Endothelial cell (in vitro differentiated cells): ENCODE data around the gene IQGAP2. TPM values are rescaled to one million over a fixed set of nuclear protein-coding genes. Genes with fewer than 3 reads are reported as not detected.

Source experiments
- DNase-seq: peaks from one replicate; pipeline ENCODE4 v3.0.0; 2021; ENCODE audit warnings: low spot score
- H3K27ac Mint-ChIP-seq: one replicate; pipeline ENCODE4 v1.8.0; 2021; ENCODE audit warnings: mixed read lengths, inconsistent platforms; ENCODE audit not compliant: unreplicated experiment
- H3K27me3 Mint-ChIP-seq: one replicate; pipeline ENCODE4 v1.8.0; 2021; ENCODE audit warnings: mild to moderate bottlenecking, moderate library complexity, mixed read lengths, inconsistent platforms; ENCODE audit not compliant: unreplicated experiment
- H3K36me3 Mint-ChIP-seq: one replicate; pipeline ENCODE4 v1.8.0; 2021; ENCODE audit warnings: mild to moderate bottlenecking, low read depth, mixed read lengths, inconsistent platforms; ENCODE audit not compliant: unreplicated experiment
- H3K4me1 Mint-ChIP-seq: one replicate; pipeline ENCODE4 v1.8.0; 2021; ENCODE audit warnings: mild to moderate bottlenecking, mixed read lengths, inconsistent platforms; ENCODE audit not compliant: unreplicated experiment
- H3K4me3 Mint-ChIP-seq: one replicate; pipeline ENCODE4 v1.8.0; 2021; ENCODE audit warnings: mild to moderate bottlenecking, mixed read lengths, inconsistent platforms; ENCODE audit not compliant: unreplicated experiment
- H3K9me3 Mint-ChIP-seq: one replicate; pipeline ENCODE4 v1.8.0; 2021; ENCODE audit warnings: mixed read lengths, inconsistent platforms; ENCODE audit not compliant: unreplicated experiment
- total RNA-seq: library from RNA; stranded (reverse); fragmentation: NEBNext Ultra II Directional; extraction: Animal tissue kit (Norgen Biotek cat#: 25700); gene quantifications from one replicate; pipeline ENCODE4 v1.2.1, GENCODE V29; 2021; ENCODE audit not compliant: unreplicated experiment
- TF ChIP-seq, protein P1 (sequence below): fragments of 200-600 bp; sonication (generic); IDR thresholded peaks from one replicate; pipeline ENCODE4 v1.5.0; 2021; ENCODE audit warnings: antibody characterized with exemption; ENCODE audit not compliant: unreplicated experiment

Gene IQGAP2
- total RNA-seq, 1 donor from 2014 or later, result 43.4 TPM

DNA sequence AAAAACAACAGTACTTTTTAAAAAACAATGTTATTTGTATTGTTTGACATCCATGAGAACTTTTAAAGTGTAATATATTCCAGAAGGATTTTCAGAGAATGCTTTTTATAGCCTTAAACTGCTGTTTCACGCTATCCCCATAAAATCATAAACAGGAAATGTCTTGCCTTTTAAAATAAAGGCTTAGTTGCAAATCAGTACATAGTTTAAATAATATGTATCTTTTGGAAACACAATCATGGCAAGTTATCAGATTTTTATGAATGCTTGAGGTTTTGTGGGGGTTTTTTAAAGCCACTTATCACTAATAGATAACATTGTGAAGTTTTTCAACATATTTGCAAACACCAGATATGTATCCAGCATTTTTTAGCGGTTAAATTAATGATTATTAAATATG lies 257.3 kb downstream of the IQGAP2 start:
- TF ChIP-seq, protein P1, sequence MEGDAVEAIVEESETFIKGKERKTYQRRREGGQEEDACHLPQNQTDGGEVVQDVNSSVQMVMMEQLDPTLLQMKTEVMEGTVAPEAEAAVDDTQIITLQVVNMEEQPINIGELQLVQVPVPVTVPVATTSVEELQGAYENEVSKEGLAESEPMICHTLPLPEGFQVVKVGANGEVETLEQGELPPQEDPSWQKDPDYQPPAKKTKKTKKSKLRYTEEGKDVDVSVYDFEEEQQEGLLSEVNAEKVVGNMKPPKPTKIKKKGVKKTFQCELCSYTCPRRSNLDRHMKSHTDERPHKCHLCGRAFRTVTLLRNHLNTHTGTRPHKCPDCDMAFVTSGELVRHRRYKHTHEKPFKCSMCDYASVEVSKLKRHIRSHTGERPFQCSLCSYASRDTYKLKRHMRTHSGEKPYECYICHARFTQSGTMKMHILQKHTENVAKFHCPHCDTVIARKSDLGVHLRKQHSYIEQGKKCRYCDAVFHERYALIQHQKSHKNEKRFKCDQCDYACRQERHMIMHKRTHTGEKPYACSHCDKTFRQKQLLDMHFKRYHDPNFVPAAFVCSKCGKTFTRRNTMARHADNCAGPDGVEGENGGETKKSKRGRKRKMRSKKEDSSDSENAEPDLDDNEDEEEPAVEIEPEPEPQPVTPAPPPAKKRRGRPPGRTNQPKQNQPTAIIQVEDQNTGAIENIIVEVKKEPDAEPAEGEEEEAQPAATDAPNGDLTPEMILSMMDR, result no peak
- H3K4me3 Mint-ChIP-seq, result no peak overlapping the region
- peaks cover 12% of the 10 kb centered on the region for H3K36me3 Mint-ChIP-seq
- DNase-seq, result no peak
- no peaks in the 10 kb centered on the region for H3K9me3 Mint-ChIP-seq
- H3K4me1 Mint-ChIP-seq, result peaks cover 87% of the 10 kb centered on the region
- H3K27me3 Mint-ChIP-seq, result peaks cover 2% of the 10 kb centered on the region
- peak overlapping the region; percentile 98 for H3K27ac Mint-ChIP-seq

DNA sequence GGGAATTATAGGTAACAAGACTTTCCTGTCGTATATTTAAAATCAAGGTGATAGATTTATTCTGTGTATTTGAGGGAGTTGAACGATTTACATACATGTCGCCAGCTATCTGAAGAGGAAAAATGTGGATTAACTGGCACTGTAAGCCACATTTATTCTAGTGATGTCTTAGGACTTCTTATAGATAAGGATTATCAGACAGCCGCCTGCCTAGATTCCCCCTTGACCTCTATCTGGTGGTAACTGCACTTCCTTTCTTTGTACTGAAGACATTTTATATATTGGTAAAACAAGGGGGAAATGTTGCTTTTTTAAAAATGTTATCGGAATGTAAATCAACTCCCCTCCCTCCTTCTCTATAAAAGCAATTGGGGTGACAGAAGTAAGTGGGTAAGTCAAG lies 259.4 kb downstream of the IQGAP2 start:
- Mint-ChIP-seq H3K36me3 (peaks cover 12% of the 10 kb centered on the region), H3K27me3 (peaks cover 2% of the 10 kb centered on the region), H3K4me3 (peak overlapping the region; percentile 7), H3K9me3 (no peaks in the 10 kb centered on the region), H3K4me1 (peaks cover 79% of the 10 kb centered on the region), H3K27ac (peak overlapping the region; percentile 98)
- TF ChIP-seq, protein P1, result no peak
- DNase-seq, result no peak

DNA sequence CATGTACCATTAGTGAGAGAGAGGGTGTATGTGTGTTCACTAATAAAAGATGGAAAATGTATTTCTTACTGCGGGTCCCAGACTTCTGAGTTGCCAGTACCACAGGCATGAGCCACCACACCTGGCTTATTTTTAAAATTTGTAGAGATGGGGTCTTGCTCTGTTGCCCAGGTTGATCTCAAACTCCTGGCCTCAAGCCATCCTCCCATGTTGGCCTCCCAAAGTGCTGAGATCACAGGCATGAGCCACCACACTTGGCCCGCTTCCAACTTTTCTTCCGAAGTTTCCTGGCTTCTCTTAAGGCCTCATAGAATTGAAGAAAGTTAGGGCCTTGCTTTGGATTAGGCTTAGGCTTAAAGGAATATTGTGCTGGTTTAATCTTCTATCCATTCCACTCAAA lies 260.5 kb downstream of the IQGAP2 start:
- H3K36me3 Mint-ChIP-seq, result peaks cover 12% of the 10 kb centered on the region
- no peak overlapping the region for H3K27ac Mint-ChIP-seq
- H3K27me3 Mint-ChIP-seq, result peaks cover 2% of the 10 kb centered on the region
- TF ChIP-seq, protein P1, result no peak
- no peaks in the 10 kb centered on the region for H3K9me3 Mint-ChIP-seq
- peaks cover 71% of the 10 kb centered on the region for H3K4me1 Mint-ChIP-seq
- no peak overlapping the region for H3K4me3 Mint-ChIP-seq
- no peak for DNase-seq

DNA sequence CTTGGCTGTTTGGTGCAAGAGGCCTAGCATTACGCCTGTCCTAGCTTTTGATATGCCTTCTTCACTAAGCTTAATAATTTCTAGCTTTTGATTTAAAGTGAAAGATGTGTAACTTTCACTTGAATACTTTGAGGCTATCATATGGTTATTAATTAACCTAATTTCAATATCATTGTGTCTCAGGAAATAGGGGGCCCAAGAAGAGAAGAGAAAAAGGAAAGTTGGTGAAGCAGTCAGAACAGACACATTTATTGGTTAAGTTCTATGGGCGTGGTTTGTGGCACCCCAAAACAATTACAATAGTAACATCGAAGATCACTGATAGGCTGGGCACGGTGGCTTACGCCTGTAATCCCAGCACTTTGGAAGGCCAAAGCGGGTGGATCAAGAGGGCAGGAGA lies 261.0 kb downstream of the IQGAP2 start:
- peaks cover 68% of the 10 kb centered on the region for H3K4me1 Mint-ChIP-seq
- H3K27ac Mint-ChIP-seq, result peak overlapping the region; percentile 76
- no peak for DNase-seq
- no peaks in the 10 kb centered on the region for H3K9me3 Mint-ChIP-seq
- H3K27me3 Mint-ChIP-seq, result peaks cover 2% of the 10 kb centered on the region
- no peak overlapping the region for H3K4me3 Mint-ChIP-seq
- TF ChIP-seq, protein P1, result no peak
- H3K36me3 Mint-ChIP-seq, result peaks cover 12% of the 10 kb centered on the region

DNA sequence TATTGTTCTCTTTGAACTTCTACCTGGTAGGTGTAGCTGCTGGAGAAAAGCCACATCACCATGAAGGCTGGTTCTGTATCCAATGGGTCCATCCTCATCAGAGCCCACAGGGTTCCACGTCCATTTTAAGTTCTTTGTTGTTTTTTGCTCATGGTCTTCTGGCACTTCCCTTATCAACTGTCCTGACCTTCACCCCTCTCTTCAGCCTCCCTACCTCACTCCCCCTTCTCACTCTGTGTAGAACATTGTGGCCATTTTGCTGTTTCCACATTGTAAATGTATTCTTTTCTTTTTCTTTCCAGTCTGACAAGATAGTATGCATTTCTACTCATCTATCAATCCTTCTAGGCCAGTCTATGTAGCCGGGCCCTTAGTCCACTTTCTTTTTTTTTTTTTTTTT lies 264.4 kb downstream of the IQGAP2 start:
- DNase-seq, result no peak
- Mint-ChIP-seq H3K27me3 (peaks cover 5% of the 10 kb centered on the region), H3K9me3 (no peaks in the 10 kb centered on the region), H3K4me3 (no peak overlapping the region), H3K36me3 (peaks cover 24% of the 10 kb centered on the region), H3K4me1 (peaks cover 54% of the 10 kb centered on the region), H3K27ac (no peak overlapping the region)
- TF ChIP-seq, protein P1, result no peak
